Aorta (tissue), 5 donors: ENCODE measurements around the gene IRX3. TPM values are rescaled to one million over a fixed set of nuclear protein-coding genes. Genes with fewer than 3 reads are reported as not detected.

ENCODE experiments used
- ATAC-seq: fragments of 200-7000 bp; cut with Tn5 transposase; one replicate; pipeline ENCODE4 v1.9.1; 2022; ENCODE audit warnings: moderate library complexity; ENCODE audit not compliant: low FRiP score
- DNase-seq, 2 donors: peaks; one replicate each; pipeline ENCODE4 v3.0.0-alpha.2; 2020
- H3K27ac ChIP-seq, 2 donors: one replicate each; pipeline ENCODE4 v1.5.1; 2013; ENCODE audit warnings: low read length in 2 of 2, mild to moderate bottlenecking in 2 of 2, moderate library complexity in 2 of 2, control low read depth in 1 of 2, inconsistent platforms in 1 of 2, low read depth in 1 of 2
- H3K27me3 ChIP-seq, 2 donors: one replicate each; pipeline ENCODE4 v1.6.1; 2013; ENCODE audit warnings: control low read depth in 1 of 2, low read length in 1 of 2, mild to moderate bottlenecking in 1 of 2, moderate library complexity in 1 of 2; ENCODE audit not compliant: insufficient read depth in 2 of 2, control insufficient read depth in 1 of 2
- H3K36me3 ChIP-seq, 2 donors: one replicate each; pipeline ENCODE4 v1.6.1; 2013; ENCODE audit warnings: control low read depth in 1 of 2, low read length in 1 of 2, mild to moderate bottlenecking in 1 of 2; ENCODE audit not compliant: insufficient read depth in 2 of 2, control insufficient read depth in 1 of 2
- H3K4me1 ChIP-seq, 2 donors: one replicate each; pipeline ENCODE4 v1.6.1; 2013; ENCODE audit warnings: low read length in 2 of 2, control low read depth in 1 of 2, mild to moderate bottlenecking in 1 of 2, moderate library complexity in 1 of 2; ENCODE audit not compliant: insufficient read depth in 2 of 2, control insufficient read depth in 1 of 2
- H3K4me3 ChIP-seq, 2 donors: one replicate each; pipeline ENCODE4 v1.5.1; 2013; ENCODE audit warnings: low read length in 2 of 2, control low read depth in 1 of 2, mild to moderate bottlenecking in 1 of 2
- H3K9me3 ChIP-seq: one replicate; pipeline ENCODE4 v1.6.1; 2013; ENCODE audit warnings: mild to moderate bottlenecking, low read length; ENCODE audit not compliant: control insufficient read depth
- WGBS, 2 donors: extraction: QIAGEN DNeasy Blood & Tissue Kit; methylation state at CpG; one replicate each; pipeline ENCODE4 v1.1.7; 2013; 5-methylcytosine and 5-hydroxymethylcytosine counted together
- intact Hi-C, 2 donors: fragments of 100-400 bp; cut with DNase I; formaldehyde crosslinking; loops; one replicate each; pipeline versions ENCODE4 v1.14.2 to v1.15.0; 2022
- polyA plus RNA-seq, 2 donors: library from polyadenylated mRNA; stranded (reverse); fragments of 200-250 nt; gene quantifications; one replicate each; pipeline ENCODE4 v1.2.3, GENCODE V29; 2013
- total RNA-seq, 2 donors: library from RNA; stranded (reverse); fragmentation: NEBNext Ultra II Directional; extraction: Animal tissue kit (Norgen Biotek cat#: 25700); gene quantifications; one replicate each; pipeline ENCODE4 v1.2.1, GENCODE V29; 2021
- donor health status: healthy with polysubstance abuse.
- donor health status: Bipolar disorder and iron deficiency.
- donor health status: DM: no; HTN: no; CAD: no.
- donor health status: DM: no; HTN: no; CAD: no.
- donor health status: DM: yes; HTN: yes; CAD: no.

IRX3 gene
- total and polyA plus RNA-seq, 4 donors: 0.38 to 6.7 (median 0.95) TPM

DNA sequence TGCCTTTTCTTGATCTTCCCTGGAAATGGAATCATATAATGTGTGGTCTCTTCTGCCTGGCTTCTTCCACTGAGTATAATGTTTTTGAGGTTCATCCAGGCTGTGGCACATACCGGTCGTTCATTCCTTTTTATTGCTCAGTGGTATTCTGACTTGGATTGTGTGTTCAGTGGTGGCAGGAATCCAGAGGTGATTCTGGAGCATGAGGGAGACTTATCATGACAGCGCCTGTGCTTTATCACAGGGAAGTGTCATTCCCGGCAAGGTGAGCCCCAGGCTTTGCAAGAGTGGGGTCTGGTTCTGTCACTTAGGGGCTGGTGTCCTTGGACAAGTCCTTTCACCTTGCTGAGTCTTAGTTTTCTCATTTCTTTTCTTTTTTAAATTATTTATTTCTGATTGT is 53.0 kb downstream of the IRX3 start:
- WGBS, 2 donors: 57 to 63% methylated on average over 4 of the region's 4 CpGs
- no peak for ATAC-seq
- intact Hi-C loops: no loop called here
- Histone ChIP-seq H3K36me3 (no peaks in the 10 kb centered on the region), H3K4me1 (no peaks in the 10 kb centered on the region), H3K27me3 (no peaks in the 10 kb centered on the region), H3K27ac (no peak overlapping the region), H3K4me3 (no peak overlapping the region), H3K9me3 (no peaks in the 10 kb centered on the region)
- DNase-seq: no peak
